Ascending aorta (tissue), 2 donors: ENCODE results near the gene PDZRN3. TPM values are rescaled to one million over a fixed set of nuclear protein-coding genes. Genes with fewer than 3 reads are reported as not detected.

ENCODE experiments used
- DNase-seq, 2 donors: peaks; one replicate each; pipeline ENCODE4 v3.0.0-alpha.2; 2019; ENCODE audit warnings: low spot score in 2 of 2
- H3K27ac ChIP-seq, 2 donors: fragments of 200-600 bp; sonication (generic); one replicate each; pipeline ENCODE4 v1.5.1; 2016 to 2017; ENCODE audit warnings: mild to moderate bottlenecking in 1 of 2
- H3K27me3 ChIP-seq: fragments of 200-600 bp; sonication (generic); one replicate; pipeline ENCODE4 v1.5.1; 2017
- H3K36me3 ChIP-seq, 2 donors: fragments of 200-600 bp; sonication (generic); one replicate each; pipeline ENCODE4 v1.5.1; 2016
- H3K4me1 ChIP-seq, 2 donors: fragments of 200-600 bp; sonication (generic); one replicate each; pipeline ENCODE4 v1.5.1; 2016 to 2017; ENCODE audit warnings: mild to moderate bottlenecking in 1 of 2
- H3K4me3 ChIP-seq, 2 donors: fragments of 200-600 bp; sonication (generic); one replicate each; pipeline ENCODE4 v1.5.1; 2016 to 2017; ENCODE audit warnings: mild to moderate bottlenecking in 1 of 2
- H3K9me3 ChIP-seq, 2 donors: fragments of 200-600 bp; sonication (generic); one replicate each; pipeline ENCODE4 v1.5.1; 2016
- CTCF ChIP-seq, 3 experiments: fragments of 200-600 bp in 2 of 3; fragments of 450-650 bp in 1 of 3; sonication (generic) in 2 of 3; IDR thresholded peaks; one replicate each; pipeline ENCODE4 v1.5.1; 2016 to 2019; ENCODE audit warnings: antibody characterized with exemption in 3 of 3, mild to moderate bottlenecking in 1 of 3, moderate library complexity in 1 of 3
- intact Hi-C: fragments of 100-400 bp; cut with DNase I; formaldehyde crosslinking; loops from one replicate; pipeline ENCODE4 v1.15.1; 2023
- total RNA-seq: library from RNA; depleted of rRNA; stranded (reverse); fragments of >200 nt; gene quantifications from one replicate; pipeline ENCODE4 v1.1.0, GENCODE V29; 2016

PDZRN3 gene
- total RNA-seq, 1 donor from 2014 or later: 71.9 TPM

- H3K27ac ChIP-seq: no peak overlapping the region
- TF ChIP-seq CTCF (IDR thresholded peaks at IDR 0.05): no peak
- no peak overlapping the region for H3K4me3 ChIP-seq
- intact Hi-C loops: no loop called here
- no peaks in the 10 kb centered on the region for H3K9me3 ChIP-seq
- H3K4me1 ChIP-seq: peaks cover 0 to 28% of the 10 kb centered on the region in 2 donors
- no peaks in the 10 kb centered on the region for H3K36me3 ChIP-seq
- H3K27me3 ChIP-seq: no peaks in the 10 kb centered on the region
- DNase-seq: no peak
Observed at GRCh38 chr3:73552700-73553099, 72.0 kb downstream of the PDZRN3 start.

DNA sequence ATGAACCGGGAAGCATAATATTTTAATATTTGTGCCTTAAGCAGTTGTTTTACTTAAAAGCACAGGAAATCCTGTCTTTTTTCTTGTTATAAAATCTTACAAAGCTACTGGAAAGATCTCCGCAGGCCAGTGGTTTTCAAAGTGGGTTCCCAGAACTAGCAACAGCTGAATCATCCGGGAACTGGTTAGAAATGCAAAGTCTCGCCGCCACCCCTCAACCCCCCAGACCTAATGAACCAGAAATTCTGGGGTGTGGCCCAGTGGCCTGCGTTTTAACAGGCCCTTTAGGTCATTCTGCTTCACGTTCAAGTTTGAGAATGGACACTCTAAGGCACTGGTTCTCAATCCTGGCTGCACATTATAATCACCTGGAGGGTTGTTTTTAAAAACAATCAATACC, 74.7 kb downstream of the PDZRN3 start:
- DNase-seq: no peak
- Histone ChIP-seq H3K36me3 (no peaks in the 10 kb centered on the region), H3K9me3 (no peaks in the 10 kb centered on the region), H3K4me1 (peaks cover 0 to 18% of the 10 kb centered on the region in 2 donors), H3K4me3 (no peak overlapping the region), H3K27me3 (no peaks in the 10 kb centered on the region), H3K27ac (no peak overlapping the region)
- intact Hi-C loops: no loop called here
- no peak for TF ChIP-seq CTCF (IDR thresholded peaks at IDR 0.05)

GRCh38 chr3:73549051-73549600, 75.6 kb downstream of the PDZRN3 start:
- DNase-seq: no peak
- Histone ChIP-seq H3K27me3 (no peaks in the 10 kb centered on the region), H3K4me3 (no peak overlapping the region), H3K9me3 (no peaks in the 10 kb centered on the region), H3K36me3 (no peaks in the 10 kb centered on the region), H3K4me1 (peaks cover 0 to 15% of the 10 kb centered on the region in 2 donors), H3K27ac (peak overlapping the region in 1 of 2 donors; percentile 83)
- TF ChIP-seq CTCF (IDR thresholded peaks at IDR 0.05): no peak
- intact Hi-C loops: no loop called here

DNA sequence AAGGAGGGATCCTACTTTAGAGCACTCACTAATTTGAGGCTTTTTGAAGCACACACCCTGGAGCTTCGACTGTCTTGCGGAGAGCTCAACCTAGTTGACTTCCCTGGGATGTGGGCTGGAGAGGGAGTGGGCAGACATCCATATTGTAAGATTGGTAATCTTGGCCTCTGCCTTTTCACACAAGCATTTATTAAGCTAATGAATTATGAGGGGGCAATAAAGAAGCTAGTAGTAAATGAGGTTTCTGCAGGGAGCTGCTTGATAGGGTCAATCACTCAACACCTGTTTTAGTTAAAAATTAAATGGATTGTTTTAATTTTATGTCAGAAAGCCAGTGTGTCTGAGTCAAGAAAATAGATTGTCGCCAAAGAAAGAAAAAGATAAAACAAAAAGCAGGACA, 76.3 kb downstream of the PDZRN3 start:
- no peak for DNase-seq
- peak overlapping the region; percentile 83 to 85 for H3K27ac ChIP-seq
- H3K4me1 ChIP-seq: peaks cover under 1 to 15% of the 10 kb centered on the region in 2 donors
- no peak for TF ChIP-seq CTCF (IDR thresholded peaks at IDR 0.05)
- intact Hi-C loops: no loop called here
- no peaks in the 10 kb centered on the region for H3K36me3 ChIP-seq
- no peak overlapping the region for H3K4me3 ChIP-seq
- H3K9me3 ChIP-seq: no peaks in the 10 kb centered on the region
- H3K27me3 ChIP-seq: no peaks in the 10 kb centered on the region

DNA sequence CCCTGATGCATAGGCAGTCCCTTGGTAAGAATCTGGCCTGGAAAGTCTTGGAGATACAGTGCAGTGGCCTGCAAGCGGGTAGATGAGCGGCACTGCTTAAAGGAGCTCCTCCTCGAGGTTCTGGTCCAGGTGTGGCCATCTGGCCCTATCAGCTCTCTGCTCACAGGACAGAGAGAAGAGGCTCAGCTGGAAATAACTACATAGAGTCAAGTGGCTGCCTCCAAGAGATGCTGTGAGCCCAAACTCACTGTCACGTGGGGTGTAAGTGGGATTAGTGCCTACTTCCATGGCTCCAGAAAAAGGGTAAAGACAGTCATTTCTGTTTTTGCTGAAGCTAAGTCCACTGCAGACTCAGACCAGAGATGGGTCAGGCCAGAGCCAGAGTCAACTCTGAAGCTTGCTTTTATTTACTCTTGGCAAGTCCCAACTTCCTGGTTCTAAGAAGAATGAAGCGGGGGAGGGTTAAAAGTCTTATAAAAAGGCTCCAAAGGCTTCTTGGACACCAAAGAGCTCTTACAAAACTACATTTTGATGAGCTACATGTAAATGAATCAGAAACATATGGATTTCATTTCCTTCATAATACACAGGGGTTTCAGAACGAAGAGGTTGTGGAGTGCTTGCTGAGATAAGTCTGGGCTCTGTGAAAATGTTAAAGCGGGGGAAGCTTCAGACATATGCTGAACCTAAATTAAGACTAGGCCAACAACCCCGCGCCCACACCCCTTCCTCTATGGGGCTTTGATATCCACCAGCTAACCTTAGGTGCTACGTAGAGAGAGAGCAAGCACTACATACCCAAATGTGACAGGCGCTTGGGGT, 77.1 kb downstream of the PDZRN3 start:
- Histone ChIP-seq H3K4me1 (peaks cover 5 to 21% of the 10 kb centered on the region in 2 donors), H3K27me3 (no peaks in the 10 kb centered on the region), H3K27ac (peak overlapping the region; percentile 83 to 85), H3K4me3 (no peak overlapping the region), H3K36me3 (no peaks in the 10 kb centered on the region), H3K9me3 (no peaks in the 10 kb centered on the region)
- intact Hi-C loops: no loop called here
- DNase-seq: no peak
- TF ChIP-seq CTCF (IDR thresholded peaks at IDR 0.05): no peak
